Neural cell (in vitro differentiated cells): ENCODE data around the gene PAK5. TPM values are rescaled to one million over a fixed set of nuclear protein-coding genes. Genes with fewer than 3 reads are reported as not detected.

Experiments used
- H2AFZ ChIP-seq: fragments of 200-600, 300-800 bp; sonication (generic), shearing (Covaris generic); 2 replicates; pipeline ENCODE4 v1.6.0; 2014; ENCODE audit warnings: low read depth, mild to moderate bottlenecking, antibody characterized with exemption, low read length, moderate library complexity
- H3F3A ChIP-seq: fragments of 200-600 bp; shearing (Covaris generic); 2 replicates; pipeline ENCODE4 v1.6.1; 2016; ENCODE audit warnings: mild to moderate bottlenecking, moderate library complexity, mixed read lengths, antibody characterized with exemption, low read length; ENCODE audit not compliant: insufficient read depth, poor library complexity, severe bottlenecking
- H3K27ac ChIP-seq: fragments of 200-600, 300-800 bp; sonication (generic), shearing (Covaris generic); 2 replicates; pipeline ENCODE4 v1.5.1; 2014; ENCODE audit warnings: mild to moderate bottlenecking, low read length, moderate library complexity
- H3K27me3 ChIP-seq: fragments of 300-800, 200-600 bp; sonication (generic), shearing (Covaris generic); 2 replicates; pipeline ENCODE4 v1.6.0; 2014; ENCODE audit warnings: mild to moderate bottlenecking, low read depth, low read length, moderate library complexity; ENCODE audit not compliant: insufficient read depth
- H3K36me3 ChIP-seq: fragments of 300-800, 200-600 bp; sonication (generic), shearing (Covaris generic); 2 replicates; pipeline ENCODE4 v1.5.1; 2014; ENCODE audit warnings: mild to moderate bottlenecking, antibody characterized with exemption, low read length, moderate library complexity; ENCODE audit not compliant: insufficient read depth
- H3K4me2 ChIP-seq: fragments of 300-800, 200-600 bp; sonication (generic), shearing (Covaris generic); 2 replicates; pipeline ENCODE4 v1.6.0; 2014; ENCODE audit warnings: mild to moderate bottlenecking, low read length
- H3K4me3 ChIP-seq: fragments of 300-800, 200-600 bp; sonication (generic), shearing (Covaris generic); 2 replicates; pipeline ENCODE4 v1.5.1; 2014; ENCODE audit warnings: mild to moderate bottlenecking, low read length, moderate library complexity
- H3K79me2 ChIP-seq: fragments of 200-600 bp; shearing (Covaris generic); replicated peaks from 2 replicates; pipeline ENCODE4 v1.6.0; 2014; ENCODE audit warnings: mild to moderate bottlenecking, low read length, moderate library complexity; ENCODE audit not compliant: insufficient read depth
- H3K9ac ChIP-seq: fragments of 300-800, 200-600 bp; sonication (generic), shearing (Covaris generic); 2 replicates; pipeline ENCODE4 v1.6.1; 2016; ENCODE audit warnings: mild to moderate bottlenecking, low read length, mixed read lengths
- H3K9me2 ChIP-seq: fragments of 200-600 bp; shearing (Covaris generic); 2 replicates; pipeline ENCODE4 v1.6.1; 2016; ENCODE audit warnings: mild to moderate bottlenecking, low read length, mixed read lengths; ENCODE audit not compliant: insufficient read depth
- H3K9me3 ChIP-seq: fragments of 200-600, 300-800 bp; sonication (generic), shearing (Covaris generic); 2 replicates; pipeline ENCODE4 v1.6.1; 2016; ENCODE audit warnings: mild to moderate bottlenecking, mixed run types, low read length, moderate library complexity, mixed read lengths
- H4K20me1 ChIP-seq: fragments of 200-600 bp; shearing (Covaris generic); 2 replicates; pipeline ENCODE4 v1.6.1; 2016; ENCODE audit warnings: mild to moderate bottlenecking, mixed run types; ENCODE audit not compliant: insufficient read depth
- EP300 ChIP-seq: fragments of 450-650 bp; conservative IDR thresholded peaks from 2 replicates; pipeline ENCODE4 v1.6.1; 2014; ENCODE audit warnings: antibody characterized with exemption, mild to moderate bottlenecking, moderate library complexity; ENCODE audit not compliant: poor library complexity, severe bottlenecking
- EZH2 ChIP-seq: fragments of 200-600, 300-800 bp; shearing (Covaris generic), sonication (generic); IDR thresholded peaks from 2 replicates; pipeline ENCODE4 v1.6.1; 2014; ENCODE audit warnings: antibody characterized with exemption, low read length, borderline replicate concordance, mild to moderate bottlenecking; ENCODE audit not compliant: insufficient read depth, poor library complexity, severe bottlenecking
- MXI1 ChIP-seq: fragments of 450-650 bp; conservative IDR thresholded peaks from 2 replicates; pipeline ENCODE4 v1.6.1; 2014; ENCODE audit warnings: antibody characterized with exemption, mild to moderate bottlenecking; ENCODE audit not compliant: poor library complexity, severe bottlenecking
- POLR2AphosphoS5 ChIP-seq: IDR thresholded peaks from 2 replicates; pipeline ENCODE4 v1.6.1; 2012
- RAD21 ChIP-seq: fragments of 450-650 bp; conservative IDR thresholded peaks from 2 replicates; pipeline ENCODE4 v1.6.1; 2014; ENCODE audit warnings: antibody characterized with exemption, mild to moderate bottlenecking, moderate library complexity
- SMC3 ChIP-seq: fragments of 450-650 bp; conservative IDR thresholded peaks from 2 replicates; pipeline ENCODE4 v1.6.1; 2014; ENCODE audit warnings: antibody characterized with exemption, mild to moderate bottlenecking, moderate library complexity; ENCODE audit not compliant: poor library complexity
- TAF1 ChIP-seq: IDR thresholded peaks from 2 replicates; pipeline ENCODE4 v1.6.1; 2012; ENCODE audit warnings: low read depth
- polyA plus RNA-seq: library from polyadenylated mRNA; depleted of rRNA; stranded (reverse); fragments of >200 nt; gene quantifications from 2 replicates; pipeline ENCODE4 v1.2.3, GENCODE V29; 2014
- TF ChIP-seq, protein P1 (sequence below): IDR thresholded peaks from 2 replicates; pipeline ENCODE4 v1.6.1; 2012; ENCODE audit warnings: borderline replicate concordance
- TF ChIP-seq, protein P2 (sequence below): fragments of 450-650 bp; IDR thresholded peaks from 2 replicates; pipeline ENCODE4 v1.5.1; 2014; ENCODE audit warnings: antibody characterized with exemption, mild to moderate bottlenecking, moderate library complexity; ENCODE audit not compliant: poor library complexity, severe bottlenecking

PAK5 gene
- polyA plus RNA-seq, 1 donor from 2014 or later = 48.3 TPM

DNA sequence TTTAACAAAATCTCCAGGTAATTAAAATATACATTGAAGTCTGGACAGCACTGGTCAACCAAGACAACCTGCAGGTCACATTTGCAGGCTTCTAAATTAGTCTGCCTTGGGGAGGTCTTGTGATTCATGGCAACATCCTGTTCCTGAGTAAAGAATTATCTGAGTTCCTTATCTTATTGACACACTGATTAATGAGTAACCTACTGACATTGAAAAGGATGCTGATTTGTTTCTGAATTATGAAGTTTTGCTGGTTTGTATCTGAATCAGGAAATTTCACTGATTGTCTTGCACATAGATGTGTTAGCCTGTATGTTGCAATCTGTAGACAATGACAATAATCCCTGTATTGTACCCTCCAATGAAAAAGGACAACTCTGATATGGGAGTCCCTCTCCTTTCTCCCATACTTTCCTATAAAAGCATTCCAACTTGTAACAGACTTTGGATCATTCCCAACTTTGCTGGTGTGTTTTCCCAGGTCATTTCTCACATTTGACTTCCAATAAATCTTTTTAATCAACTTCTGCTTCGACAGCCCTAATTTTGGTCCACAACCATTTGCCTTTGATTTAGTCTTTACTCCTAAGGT, 244.5 kb downstream of the PAK5 start:
- TF ChIP-seq SMC3 (no peak), EZH2 (no peak), MXI1 (no peak), TAF1 (no peak), EP300 (no peak), RAD21 (no peak), POLR2AphosphoS5 (no peak)
- TF ChIP-seq, protein P1, sequence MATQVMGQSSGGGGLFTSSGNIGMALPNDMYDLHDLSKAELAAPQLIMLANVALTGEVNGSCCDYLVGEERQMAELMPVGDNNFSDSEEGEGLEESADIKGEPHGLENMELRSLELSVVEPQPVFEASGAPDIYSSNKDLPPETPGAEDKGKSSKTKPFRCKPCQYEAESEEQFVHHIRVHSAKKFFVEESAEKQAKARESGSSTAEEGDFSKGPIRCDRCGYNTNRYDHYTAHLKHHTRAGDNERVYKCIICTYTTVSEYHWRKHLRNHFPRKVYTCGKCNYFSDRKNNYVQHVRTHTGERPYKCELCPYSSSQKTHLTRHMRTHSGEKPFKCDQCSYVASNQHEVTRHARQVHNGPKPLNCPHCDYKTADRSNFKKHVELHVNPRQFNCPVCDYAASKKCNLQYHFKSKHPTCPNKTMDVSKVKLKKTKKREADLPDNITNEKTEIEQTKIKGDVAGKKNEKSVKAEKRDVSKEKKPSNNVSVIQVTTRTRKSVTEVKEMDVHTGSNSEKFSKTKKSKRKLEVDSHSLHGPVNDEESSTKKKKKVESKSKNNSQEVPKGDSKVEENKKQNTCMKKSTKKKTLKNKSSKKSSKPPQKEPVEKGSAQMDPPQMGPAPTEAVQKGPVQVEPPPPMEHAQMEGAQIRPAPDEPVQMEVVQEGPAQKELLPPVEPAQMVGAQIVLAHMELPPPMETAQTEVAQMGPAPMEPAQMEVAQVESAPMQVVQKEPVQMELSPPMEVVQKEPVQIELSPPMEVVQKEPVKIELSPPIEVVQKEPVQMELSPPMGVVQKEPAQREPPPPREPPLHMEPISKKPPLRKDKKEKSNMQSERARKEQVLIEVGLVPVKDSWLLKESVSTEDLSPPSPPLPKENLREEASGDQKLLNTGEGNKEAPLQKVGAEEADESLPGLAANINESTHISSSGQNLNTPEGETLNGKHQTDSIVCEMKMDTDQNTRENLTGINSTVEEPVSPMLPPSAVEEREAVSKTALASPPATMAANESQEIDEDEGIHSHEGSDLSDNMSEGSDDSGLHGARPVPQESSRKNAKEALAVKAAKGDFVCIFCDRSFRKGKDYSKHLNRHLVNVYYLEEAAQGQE = no peak
- TF ChIP-seq, protein P2, sequence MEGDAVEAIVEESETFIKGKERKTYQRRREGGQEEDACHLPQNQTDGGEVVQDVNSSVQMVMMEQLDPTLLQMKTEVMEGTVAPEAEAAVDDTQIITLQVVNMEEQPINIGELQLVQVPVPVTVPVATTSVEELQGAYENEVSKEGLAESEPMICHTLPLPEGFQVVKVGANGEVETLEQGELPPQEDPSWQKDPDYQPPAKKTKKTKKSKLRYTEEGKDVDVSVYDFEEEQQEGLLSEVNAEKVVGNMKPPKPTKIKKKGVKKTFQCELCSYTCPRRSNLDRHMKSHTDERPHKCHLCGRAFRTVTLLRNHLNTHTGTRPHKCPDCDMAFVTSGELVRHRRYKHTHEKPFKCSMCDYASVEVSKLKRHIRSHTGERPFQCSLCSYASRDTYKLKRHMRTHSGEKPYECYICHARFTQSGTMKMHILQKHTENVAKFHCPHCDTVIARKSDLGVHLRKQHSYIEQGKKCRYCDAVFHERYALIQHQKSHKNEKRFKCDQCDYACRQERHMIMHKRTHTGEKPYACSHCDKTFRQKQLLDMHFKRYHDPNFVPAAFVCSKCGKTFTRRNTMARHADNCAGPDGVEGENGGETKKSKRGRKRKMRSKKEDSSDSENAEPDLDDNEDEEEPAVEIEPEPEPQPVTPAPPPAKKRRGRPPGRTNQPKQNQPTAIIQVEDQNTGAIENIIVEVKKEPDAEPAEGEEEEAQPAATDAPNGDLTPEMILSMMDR = no peak
- H3K27me3 ChIP-seq = no peaks in the 10 kb centered on the region
- H3K4me2 ChIP-seq = no peak overlapping the region
- H3K79me2 ChIP-seq = no peaks in the 10 kb centered on the region
- H3K9ac ChIP-seq = no peak overlapping the region
- H3K27ac ChIP-seq = no peak overlapping the region
- no peaks in the 10 kb centered on the region for H3K9me2 ChIP-seq
- no peaks in the 10 kb centered on the region for H3K9me3 ChIP-seq
- no peaks in the 10 kb centered on the region for H3F3A ChIP-seq
- no peak overlapping the region for H3K4me3 ChIP-seq
- peaks cover 6% of the 10 kb centered on the region for H3K36me3 ChIP-seq
- no peaks in the 10 kb centered on the region for H4K20me1 ChIP-seq
- no peak overlapping the region for H2AFZ ChIP-seq

DNA sequence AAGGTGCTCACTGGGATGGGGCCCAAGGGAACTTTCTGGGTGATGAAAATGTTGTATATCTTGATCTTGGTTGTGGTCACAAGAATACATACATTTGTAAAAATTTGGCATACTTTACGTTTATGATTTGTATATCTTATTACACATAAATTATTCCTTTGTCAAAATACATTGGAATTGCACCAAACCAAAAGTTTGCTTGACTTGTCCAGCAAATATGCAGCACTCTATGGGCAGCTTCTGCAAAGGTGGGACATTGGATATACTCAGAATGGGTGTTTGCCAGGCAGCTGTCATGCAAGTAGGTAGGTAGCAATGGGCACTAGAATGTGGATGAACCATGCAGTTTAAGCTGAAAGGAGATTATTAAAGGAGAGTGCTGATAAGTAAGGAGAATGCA, 246.5 kb downstream of the PAK5 start:
- Histone ChIP-seq H2AFZ (no peak overlapping the region), H3K9me3 (no peaks in the 10 kb centered on the region), H3K4me3 (no peak overlapping the region), H3F3A (no peaks in the 10 kb centered on the region), H3K4me2 (no peak overlapping the region), H3K9me2 (no peaks in the 10 kb centered on the region), H3K27me3 (no peaks in the 10 kb centered on the region), H3K9ac (no peak overlapping the region), H3K27ac (no peak overlapping the region), H3K36me3 (peaks cover 2% of the 10 kb centered on the region), H3K79me2 (no peaks in the 10 kb centered on the region), H4K20me1 (no peaks in the 10 kb centered on the region)
- TF ChIP-seq EZH2 = no peak
- no peak for TF ChIP-seq EP300
- TF ChIP-seq SMC3 = no peak
- TF ChIP-seq RAD21 = no peak
- no peak for TF ChIP-seq TAF1
- TF ChIP-seq, protein P2 = no peak
- TF ChIP-seq MXI1 = no peak
- TF ChIP-seq POLR2AphosphoS5 = no peak
- TF ChIP-seq, protein P1 = no peak
